AG04449 (cell line): ENCODE measurements around the gene GRID2IP.
"Not testable (repeated sequence)": the region's sequence is repeated elsewhere in the genome, so short reads cannot be mapped to it uniquely, and the experiment has no call there.

Source experiments
- CTCF ChIA-PET: fragments of 350-600 bp; formaldehyde crosslinking; extraction: SDS; loops from one replicate; lab custom pipeline; 2021; ENCODE audit warnings: antibody characterized with exemption; lab: Yijun Ruan, JAX
- POLR2A ChIA-PET: fragments of 400-600, 350-600 bp; formaldehyde crosslinking; extraction: SDS; loops from one replicate; lab custom pipeline; 2020; ENCODE audit warnings: antibody characterized with exemption, inconsistent platforms; lab: Yijun Ruan, JAX
- DNase-seq: peaks from one replicate; pipeline ENCODE4 v3.0.0-alpha.2; 2010; ENCODE audit warnings: low read depth, low spot score
- H3K4me3 ChIP-seq: 2 replicates; pipeline ENCODE4 v1.5.1; 2011; ENCODE audit warnings: low read depth, mild to moderate bottlenecking, control low read depth, low read length
- CTCF ChIP-seq: IDR thresholded peaks from one replicate; pipeline ENCODE4 v1.5.1; 2011; ENCODE audit warnings: mild to moderate bottlenecking, moderate library complexity, low read length, control low read depth, inconsistent platforms; ENCODE audit not compliant: insufficient read depth; ENCODE audit errors: missing control alignments

Gene GRID2IP

GRCh38 chr7:6465862-6466261, 85.4 kb downstream of the GRID2IP start:
- DNase-seq: no peak
- no peak for TF ChIP-seq CTCF
- ChIA-PET POLR2A (no interaction called here), CTCF (interaction anchor here (2.4 kb wide), 1 partner anchor 10 kb away, joined by 10 read pairs; no protein-coding TSS in a partner anchor)
- no peak overlapping the region for H3K4me3 ChIP-seq

GRCh38 chr7:6463609-6464008, 87.7 kb downstream of the GRID2IP start:
- ChIA-PET POLR2A (interaction anchor here (0.6 to 0.7 kb wide), 2 partner anchors 8 to 17 kb away, joined by 3 read pairs; no protein-coding TSS in a partner anchor), CTCF (interaction anchor here (1.3 to 2.4 kb wide), 2 partner anchors 11 to 29 kb away, joined by 4 to 7 read pairs; no protein-coding TSS in a partner anchor)
- DNase-seq, H3K4me3 ChIP-seq: not testable (repeated sequence)

- no peak overlapping the region for H3K4me3 ChIP-seq
- no peak for DNase-seq
- ChIA-PET CTCF (interaction anchor here (2.4 kb wide), 1 partner anchor 13 kb away, joined by 7 read pairs; no protein-coding TSS in a partner anchor), POLR2A (no interaction called here)
- no peak for TF ChIP-seq CTCF
Measured at GRCh38 chr7:6461946-6462550, 89.2 kb downstream of the GRID2IP start.

GRCh38 chr7:6460990-6461584, 90.2 kb downstream of the GRID2IP start:
- DNase-seq: no peak
- TF ChIP-seq CTCF: no peak
- ChIA-PET CTCF (interaction anchor here (0.6 kb wide), 1 partner anchor 85 kb away, joined by 3 read pairs; no protein-coding TSS in a partner anchor), POLR2A (no interaction called here)
- no peak overlapping the region for H3K4me3 ChIP-seq

GRCh38 chr7:6460303-6460702, 91.0 kb downstream of the GRID2IP start:
- POLR2A ChIA-PET: interaction anchor here (0.6 kb wide), 1 partner anchor 79 kb away, joined by 3 read pairs; no protein-coding TSS in a partner anchor
- no peak overlapping the region for H3K4me3 ChIP-seq
- CTCF ChIA-PET: no interaction called here
- no peak for TF ChIP-seq CTCF
- no peak for DNase-seq

- H3K4me3 ChIP-seq, POLR2A ChIA-PET, DNase-seq, CTCF ChIA-PET: not testable (repeated sequence)
Measured at GRCh38 chr7:6458676-6459075, 92.6 kb downstream of the GRID2IP start.

GRCh38 chr7:6453734-6454133, 97.5 kb downstream of the GRID2IP start:
- peak; percentile 82 for DNase-seq
- TF ChIP-seq CTCF: no peak
- POLR2A ChIA-PET: interaction anchor here (1.3 kb wide), 1 partner anchor 10 kb away, joined by 3 read pairs; no protein-coding TSS in a partner anchor
- H3K4me3 ChIP-seq: no peak overlapping the region
- CTCF ChIA-PET: interaction anchor here (1.7 kb wide), 1 partner anchor 17 kb away, joined by 4 read pairs; no protein-coding TSS in a partner anchor
